Measurements from ENCODE around the gene LY86. TPM values are rescaled to one million over a fixed set of nuclear protein-coding genes. Genes with fewer than 3 reads are reported as not detected.

LY86 gene
- total and polyA plus RNA-seq, 12 donors = 0.23 to 7.6 (median 0.91) TPM

GRCh38 chr6:6556161-6556737 is 32.3 kb upstream of the LY86 start:
- H3K27ac ChIP-seq = no peak overlapping the region
- H3K4me1 ChIP-seq = peaks cover 0 to 14% (median 0%) of the 10 kb centered on the region in 9 donors
- DNase-seq (no peak), ATAC-seq (peak in 3 of 8 donors; percentile 35 to 42 (median 36))
- H3K36me3 ChIP-seq = no peaks in the 10 kb centered on the region
- 61 to 68% methylated on average over 7 of the region's 7 CpGs for WGBS, 2 donors
- intact Hi-C loops (cut with DNase I) = loop anchor here in 4 of 10 donors (5.0 to 10.0 kb wide), 4 partner anchors 99 to 1411 kb away; no protein-coding TSS in a partner anchor
- H3K4me3 ChIP-seq = no peak overlapping the region
- peaks cover 0 to 5% (median 0%) of the 10 kb centered on the region in 7 donors for H3K27me3 ChIP-seq
- TF ChIP-seq CTCF (IDR thresholded peaks at IDR 0.05) = no peak
- no peaks in the 10 kb centered on the region for H3K9me3 ChIP-seq

GRCh38 chr6:6556738-6557503 is 31.6 kb upstream of the LY86 start:
- ATAC-seq (peak; percentile 70 to 86 (median 76)), DNase-seq (peak; percentile 23 to 49)
- intact Hi-C loops (cut with DNase I) = loop anchor here in 4 of 10 donors (5.0 to 10.0 kb wide), 4 partner anchors 98 to 1412 kb away; no protein-coding TSS in a partner anchor
- Histone ChIP-seq H3K4me3 (no peak overlapping the region), H3K27me3 (peaks cover 0 to 5% (median 0%) of the 10 kb centered on the region in 7 donors), H3K4me1 (peaks cover 0 to 14% (median 0%) of the 10 kb centered on the region in 9 donors), H3K27ac (no peak overlapping the region), H3K9me3 (no peaks in the 10 kb centered on the region), H3K36me3 (no peaks in the 10 kb centered on the region)
- TF ChIP-seq CTCF (IDR thresholded peaks at IDR 0.05) = peak; percentile 80 to 96 (median 93)
- WGBS, 2 donors = 35 to 43% methylated on average over 10 of the region's 10 CpGs

- Histone ChIP-seq H3K36me3 (no peaks in the 10 kb centered on the region), H3K9me3 (no peaks in the 10 kb centered on the region), H3K4me1 (peaks cover 0 to 14% (median 0%) of the 10 kb centered on the region in 9 donors), H3K27me3 (peaks cover 0 to 5% (median 0%) of the 10 kb centered on the region in 7 donors), H3K27ac (no peak overlapping the region), H3K4me3 (no peak overlapping the region)
- TF ChIP-seq CTCF (IDR thresholded peaks at IDR 0.05) = no peak
- 75 to 76% methylated on average over 4 of the region's 4 CpGs for WGBS, 2 donors
- ATAC-seq (no peak), DNase-seq (no peak)
- intact Hi-C loops (cut with DNase I) = loop anchor here in 4 of 10 donors (5.0 to 10.0 kb wide), 4 partner anchors 97 to 1413 kb away; no protein-coding TSS in a partner anchor
These were observed 31.0 kb upstream of the LY86 start for GRCh38 chr6:6557504-6557839.

- Histone ChIP-seq H3K9me3 (no peaks in the 10 kb centered on the region), H3K4me1 (peaks cover 0 to 14% (median 0%) of the 10 kb centered on the region in 9 donors), H3K36me3 (no peaks in the 10 kb centered on the region), H3K27me3 (peaks cover 0 to 5% (median 0%) of the 10 kb centered on the region in 7 donors), H3K4me3 (no peak overlapping the region), H3K27ac (no peak overlapping the region)
- ATAC-seq = no peak
- 77 to 79% methylated on average over 7 of the region's 7 CpGs for WGBS, 2 donors
- no peak for DNase-seq
- intact Hi-C loops (cut with DNase I) = loop anchor here in 4 of 10 donors (5.0 to 10.0 kb wide), 4 partner anchors 97 to 1413 kb away; no protein-coding TSS in a partner anchor
- no peak for TF ChIP-seq CTCF (IDR thresholded peaks at IDR 0.05)
These were observed 30.6 kb upstream of the LY86 start for GRCh38 chr6:6557886-6558285.
